NOMO-1 (cell line): ENCODE results near the gene SYNGR3.

ENCODE experiments used
- DNase-seq, 2 experiments: peaks; one replicate each; lab custom pipeline; 2025; ENCODE audit not compliant: unreplicated experiment in 2 of 2; lab: John Stamatoyannopoulos, UW

The SYNGR3 gene

GRCh38 chr16:2039274-2040031 lies 49.7 kb downstream of the SYNGR3 start:
- DNase-seq = no peak

DNA sequence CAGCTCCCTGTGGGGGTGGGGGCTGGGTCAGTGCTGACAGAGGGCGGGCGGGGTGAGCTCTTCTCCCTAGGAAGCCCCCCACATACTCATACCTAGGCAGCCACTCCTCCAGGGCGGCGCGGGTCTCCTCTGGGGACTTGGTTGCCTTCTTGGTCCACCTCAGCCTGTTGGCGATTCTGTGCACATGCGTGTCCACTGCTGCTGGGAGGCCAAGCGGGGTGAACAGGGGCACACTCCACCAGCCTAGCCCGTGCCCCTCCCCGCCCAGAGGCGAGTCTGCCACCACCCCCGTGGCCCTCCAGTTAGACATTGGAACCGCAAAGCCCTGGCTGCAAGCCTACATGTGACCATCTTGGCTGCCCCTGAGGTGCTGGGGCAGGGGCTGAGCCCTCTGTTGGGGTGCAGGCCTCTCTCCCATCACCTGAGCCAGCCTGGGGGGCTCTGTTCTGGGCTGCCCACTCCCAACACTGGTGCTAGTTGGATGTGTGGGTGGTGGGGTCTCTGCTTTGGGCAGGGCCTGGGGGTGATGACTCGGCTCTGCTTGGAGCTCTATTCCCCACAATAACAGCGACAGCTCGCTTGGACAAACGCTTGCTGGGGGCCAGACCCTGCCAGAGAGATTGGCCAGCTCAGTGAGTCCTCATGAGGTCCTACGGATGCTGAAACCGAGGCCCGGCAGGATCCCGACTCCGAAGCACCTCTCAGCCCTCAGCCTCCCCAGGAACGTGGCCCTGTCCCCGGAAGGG lies 50.4 kb downstream of the SYNGR3 start:
- DNase-seq = no peak

GRCh38 chr16:2040787-2041522 lies 51.2 kb downstream of the SYNGR3 start:
- no peak for DNase-seq

GRCh38 chr16:2042171-2042985 lies 52.6 kb downstream of the SYNGR3 start:
- DNase-seq = no peak

- no peak for DNase-seq
Measured at GRCh38 chr16:2042986-2043666, 53.4 kb downstream of the SYNGR3 start.
